ENCODE results near the gene ASIC5. TPM values are rescaled to one million over a fixed set of nuclear protein-coding genes. Genes with fewer than 3 reads are reported as not detected.

ASIC5 gene
- total RNA-seq, 1 donor = not detected

DNA sequence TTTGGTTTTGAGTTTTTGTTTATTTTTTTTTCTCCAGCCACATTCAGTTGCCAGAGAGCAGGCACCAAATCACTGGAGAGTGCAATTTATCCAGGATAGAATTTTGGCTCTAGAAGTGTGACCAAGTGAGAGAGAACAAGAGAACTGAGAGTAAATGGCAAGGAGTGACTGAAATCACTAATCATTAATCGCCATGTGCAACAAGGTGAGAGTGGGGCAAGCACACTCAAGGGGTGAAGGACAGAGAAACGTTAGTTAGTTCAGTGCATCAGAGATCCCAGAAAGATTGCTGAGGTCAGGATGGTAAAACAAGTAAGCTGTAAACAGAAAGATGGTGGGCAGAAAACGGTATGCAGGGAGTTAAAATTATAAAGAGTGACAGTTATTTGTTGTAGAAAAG is 17.8 kb upstream of the ASIC5 start:
- TF ChIP-seq, protein P1, sequence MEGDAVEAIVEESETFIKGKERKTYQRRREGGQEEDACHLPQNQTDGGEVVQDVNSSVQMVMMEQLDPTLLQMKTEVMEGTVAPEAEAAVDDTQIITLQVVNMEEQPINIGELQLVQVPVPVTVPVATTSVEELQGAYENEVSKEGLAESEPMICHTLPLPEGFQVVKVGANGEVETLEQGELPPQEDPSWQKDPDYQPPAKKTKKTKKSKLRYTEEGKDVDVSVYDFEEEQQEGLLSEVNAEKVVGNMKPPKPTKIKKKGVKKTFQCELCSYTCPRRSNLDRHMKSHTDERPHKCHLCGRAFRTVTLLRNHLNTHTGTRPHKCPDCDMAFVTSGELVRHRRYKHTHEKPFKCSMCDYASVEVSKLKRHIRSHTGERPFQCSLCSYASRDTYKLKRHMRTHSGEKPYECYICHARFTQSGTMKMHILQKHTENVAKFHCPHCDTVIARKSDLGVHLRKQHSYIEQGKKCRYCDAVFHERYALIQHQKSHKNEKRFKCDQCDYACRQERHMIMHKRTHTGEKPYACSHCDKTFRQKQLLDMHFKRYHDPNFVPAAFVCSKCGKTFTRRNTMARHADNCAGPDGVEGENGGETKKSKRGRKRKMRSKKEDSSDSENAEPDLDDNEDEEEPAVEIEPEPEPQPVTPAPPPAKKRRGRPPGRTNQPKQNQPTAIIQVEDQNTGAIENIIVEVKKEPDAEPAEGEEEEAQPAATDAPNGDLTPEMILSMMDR (IDR thresholded peaks at IDR 0.05; ENCODE audit: insufficient read depth, low read depth, low read length) = no peak
- DNase-seq (ENCODE audit: low read depth) = no peak
- no peak overlapping the region for H3K4me3 ChIP-seq (ENCODE audit: low read depth, low read length)

DNA sequence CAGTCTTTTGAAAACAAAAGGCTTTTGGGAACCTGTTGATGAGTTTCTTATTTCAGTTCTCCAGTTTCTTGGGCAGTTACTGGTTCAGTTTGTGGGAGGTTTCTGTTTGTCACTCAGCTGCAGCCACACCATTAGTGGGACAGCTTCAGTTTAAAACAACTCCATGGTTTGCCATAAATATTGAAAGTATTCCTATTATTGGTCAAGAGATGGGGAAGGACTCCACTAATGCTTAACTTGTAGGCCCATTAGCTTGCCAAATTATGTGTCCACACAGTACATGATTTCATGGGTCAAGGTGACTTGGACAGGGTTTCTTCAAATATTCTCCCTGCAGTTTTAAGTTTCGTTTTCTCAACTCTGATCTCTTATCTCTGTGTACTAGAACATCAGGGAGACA is 15.5 kb upstream of the ASIC5 start:
- no peak for DNase-seq (ENCODE audit: low read depth)
- TF ChIP-seq, protein P1 (IDR thresholded peaks at IDR 0.05; ENCODE audit: insufficient read depth, low read depth, low read length) = no peak
- no peak overlapping the region for H3K4me3 ChIP-seq (ENCODE audit: low read depth, low read length)

DNA sequence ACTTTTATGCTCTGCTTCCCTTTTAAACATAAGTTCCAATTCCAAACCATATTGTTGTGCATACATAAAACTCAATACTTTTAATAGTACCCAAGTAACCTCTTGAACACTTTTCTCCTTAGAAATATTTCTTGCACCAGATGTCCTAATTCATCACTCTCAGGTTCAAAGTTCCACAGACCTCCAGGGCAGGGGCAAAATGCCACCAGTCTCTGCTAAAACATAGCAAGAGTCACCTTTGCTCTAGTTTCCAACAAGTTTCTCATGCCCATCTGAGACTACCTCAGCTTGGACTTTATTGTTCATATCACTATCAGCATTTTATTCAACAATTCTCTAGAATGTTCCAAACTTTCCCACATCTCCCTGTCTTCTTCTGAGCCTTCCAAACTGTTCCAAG is 13.7 kb upstream of the ASIC5 start:
- no peak for DNase-seq (ENCODE audit: low read depth)
- H3K4me3 ChIP-seq (ENCODE audit: low read depth, low read length) = no peak overlapping the region
- TF ChIP-seq, protein P1 (IDR thresholded peaks at IDR 0.05; ENCODE audit: insufficient read depth, low read depth, low read length) = no peak

DNA sequence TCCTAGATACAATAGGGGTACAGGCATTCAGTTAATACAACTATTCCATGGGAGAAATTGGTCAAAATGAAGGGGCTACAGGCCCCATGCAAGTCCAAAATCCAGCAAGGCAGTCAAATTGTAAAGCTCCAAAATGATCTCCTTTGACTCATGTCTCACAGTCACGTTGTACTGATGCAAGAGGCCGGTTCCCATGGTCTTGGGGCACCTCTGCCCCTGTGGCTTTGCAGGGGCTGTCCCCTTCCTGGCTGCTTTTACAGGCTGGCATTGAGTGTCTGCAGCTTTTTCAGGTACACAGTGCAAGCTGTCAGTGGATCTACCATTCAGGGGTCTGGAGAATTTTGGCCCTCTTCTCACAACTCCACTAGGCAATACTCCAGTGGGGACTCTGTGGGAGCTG is 12.5 kb upstream of the ASIC5 start:
- H3K4me3 ChIP-seq (ENCODE audit: low read depth, low read length) = no peak overlapping the region
- TF ChIP-seq, protein P1 (IDR thresholded peaks at IDR 0.05; ENCODE audit: insufficient read depth, low read depth, low read length) = no peak
- no peak for DNase-seq (ENCODE audit: low read depth)

DNA sequence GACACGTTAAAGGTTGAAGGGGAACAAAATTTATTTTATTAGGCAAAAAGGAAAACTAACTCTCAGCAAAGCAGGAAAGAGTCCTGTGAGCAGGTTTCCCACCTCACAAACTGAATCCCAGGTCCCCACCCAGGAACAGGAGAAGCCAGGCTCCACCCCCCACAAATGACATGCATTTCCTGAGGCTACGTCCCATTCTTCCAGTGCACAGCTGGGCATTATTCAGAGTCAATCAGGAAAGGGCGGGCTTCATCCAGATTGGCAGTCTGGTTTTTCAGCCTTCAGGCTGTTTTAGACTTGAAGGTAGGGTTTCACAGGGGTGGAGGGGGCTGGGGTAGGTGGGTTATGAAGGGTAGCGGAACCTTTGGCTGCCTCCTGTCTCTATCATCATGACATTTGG is 11.9 kb upstream of the ASIC5 start:
- DNase-seq (ENCODE audit: low read depth) = no peak
- TF ChIP-seq, protein P1 (IDR thresholded peaks at IDR 0.05; ENCODE audit: insufficient read depth, low read depth, low read length) = no peak
- no peak overlapping the region for H3K4me3 ChIP-seq (ENCODE audit: low read depth, low read length)

DNA sequence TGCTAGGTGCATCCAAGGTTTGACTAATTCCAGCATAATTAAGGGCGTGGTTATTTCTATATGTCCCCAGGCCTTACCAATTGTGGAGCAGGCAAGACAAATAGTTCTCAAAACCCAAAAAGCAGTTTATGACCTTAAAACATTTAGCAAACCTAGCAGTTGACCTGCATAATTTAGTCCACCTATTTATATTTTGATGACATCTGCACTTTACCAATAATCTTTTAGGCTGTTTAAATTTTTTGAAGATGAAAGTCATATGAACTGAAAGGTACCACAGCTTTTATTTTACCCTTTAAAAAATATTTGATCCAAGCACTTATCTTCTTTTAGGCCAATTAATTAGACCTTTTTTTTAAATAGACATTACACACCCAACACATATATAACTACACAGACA is 9.8 kb upstream of the ASIC5 start:
- TF ChIP-seq, protein P1 (IDR thresholded peaks at IDR 0.05; ENCODE audit: insufficient read depth, low read depth, low read length) = no peak
- no peak for DNase-seq (ENCODE audit: low read depth)

DNA sequence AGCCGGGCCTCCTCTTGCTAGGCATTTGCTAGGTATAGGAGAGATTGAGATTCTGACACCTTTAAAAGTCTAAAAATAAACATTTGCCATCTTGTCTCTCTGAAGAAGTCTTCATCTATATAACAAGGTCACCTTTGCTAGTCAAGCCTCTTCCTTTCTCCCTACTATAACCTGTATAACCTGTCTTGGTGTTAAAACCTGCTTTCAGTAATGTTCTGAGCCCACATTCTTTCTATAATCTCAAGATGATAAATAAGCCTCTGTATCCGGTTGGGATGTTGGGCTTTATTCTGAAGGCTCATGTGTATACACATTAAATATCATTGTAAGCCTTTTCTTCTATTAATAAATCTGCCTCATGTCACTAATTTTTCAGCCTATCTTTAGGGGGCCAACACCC is 10.2 kb downstream of the ASIC5 start:
- TF ChIP-seq, protein P1 (IDR thresholded peaks at IDR 0.05; ENCODE audit: insufficient read depth, low read depth, low read length) = no peak
- DNase-seq (ENCODE audit: low read depth) = no peak
- H3K4me3 ChIP-seq (ENCODE audit: low read depth, low read length) = no peak overlapping the region

More for the DNA sequence above, 9.8 kb upstream of the ASIC5 start:
- no peak overlapping the region for H3K4me3 ChIP-seq (ENCODE audit: low read depth, low read length)

Measured in fibroblast of villous mesenchyme (primary cell).